Mucosa of gallbladder (tissue), 1 donor: ENCODE measurements around the gene ATP5PO. TPM values are rescaled to one million over a fixed set of nuclear protein-coding genes. Genes with fewer than 3 reads are reported as not detected.

ENCODE experiments used
- DNase-seq: peaks from one replicate; pipeline ENCODE4 v3.0.0-alpha.2; 2020; ENCODE audit warnings: low spot score
- total RNA-seq: library from RNA; stranded (reverse); gene quantifications from one replicate; pipeline ENCODE4 v1.2.1, GENCODE V29; 2021
- donor health status: DM: no; HTN: no; CAD: no.

ATP5PO gene
- total RNA-seq, 1 donor from 2014 or later, result 157 TPM

GRCh38 chr21:33898586-33898985, 17.0 kb downstream of the ATP5PO start:
- DNase-seq, result no peak

- no peak for DNase-seq
Observed at GRCh38 chr21:33897739-33898138, 17.9 kb downstream of the ATP5PO start.

- no peak for DNase-seq
Observed at GRCh38 chr21:33897098-33897497, 18.5 kb downstream of the ATP5PO start.

GRCh38 chr21:33896691-33897090, 18.9 kb downstream of the ATP5PO start:
- no peak for DNase-seq

- no peak for DNase-seq
Observed at GRCh38 chr21:33895356-33895755, 20.2 kb downstream of the ATP5PO start.

GRCh38 chr21:33894736-33895288, 20.8 kb downstream of the ATP5PO start:
- DNase-seq, result peak; percentile 69

GRCh38 chr21:33893917-33894316, 21.7 kb downstream of the ATP5PO start:
- no peak for DNase-seq

- no peak for DNase-seq
Observed at GRCh38 chr21:33892853-33893252, 22.8 kb downstream of the ATP5PO start.

- DNase-seq, result no peak
Observed at GRCh38 chr21:33890187-33890586, 25.4 kb downstream of the ATP5PO start.

GRCh38 chr21:33886321-33886720, 29.3 kb downstream of the ATP5PO start:
- DNase-seq, result no peak

- DNase-seq, result no peak
Observed at GRCh38 chr21:33885172-33885514, 30.5 kb downstream of the ATP5PO start.

GRCh38 chr21:33884376-33885171, 31.0 kb downstream of the ATP5PO start:
- DNase-seq, result no peak

- DNase-seq, result no peak
Observed at GRCh38 chr21:33883118-33883517, 32.5 kb downstream of the ATP5PO start.

GRCh38 chr21:33881689-33882440, 33.7 kb downstream of the ATP5PO start:
- DNase-seq, result no peak

- no peak for DNase-seq
Observed at GRCh38 chr21:33880626-33881025, 35.0 kb downstream of the ATP5PO start.

GRCh38 chr21:33878824-33879223, 36.8 kb downstream of the ATP5PO start:
- DNase-seq, result no peak

GRCh38 chr21:33875026-33875695, 40.4 kb downstream of the ATP5PO start:
- DNase-seq, result no peak

- DNase-seq, result no peak
Observed at GRCh38 chr21:33874161-33874560, 41.4 kb downstream of the ATP5PO start.

- DNase-seq, result no peak
Observed at GRCh38 chr21:33872881-33873515, 42.6 kb downstream of the ATP5PO start.

- DNase-seq, result no peak
Observed at GRCh38 chr21:33871171-33871570, 44.4 kb downstream of the ATP5PO start.

GRCh38 chr21:33870768-33871167, 44.8 kb downstream of the ATP5PO start:
- no peak for DNase-seq

GRCh38 chr21:33869873-33870272, 45.7 kb downstream of the ATP5PO start:
- DNase-seq, result no peak
